Frontal cortex (tissue), 4 donors: ENCODE results near the gene VPS4A. TPM values are rescaled to one million over a fixed set of nuclear protein-coding genes. Genes with fewer than 3 reads are reported as not detected.

Experiments
- DNase-seq, 2 donors: peaks; one replicate each; pipeline ENCODE4 v3.0.0; 2012; ENCODE audit warnings: low spot score in 2 of 2
- FAIRE-seq: peaks from 2 replicates; lab custom pipeline; 2012; peaks lifted over from hg19 to GRCh38; lab: Jason Lieb, UNC
- total RNA-seq: library from RNA; depleted of rRNA; stranded (reverse); fragments of >200 nt; gene quantifications from one replicate; pipeline ENCODE4 v1.2.3, GENCODE V29; 2014
- donor health status: control.
- donor health status: control.
- donor health status: control.

The VPS4A gene
- total RNA-seq, 1 donor from 2014 or later: 40.8 TPM

- DNase-seq (no peak), FAIRE-seq (no peak)
These were observed 8.8 kb upstream of the VPS4A start for GRCh38 chr16:69302301-69302700.

DNA sequence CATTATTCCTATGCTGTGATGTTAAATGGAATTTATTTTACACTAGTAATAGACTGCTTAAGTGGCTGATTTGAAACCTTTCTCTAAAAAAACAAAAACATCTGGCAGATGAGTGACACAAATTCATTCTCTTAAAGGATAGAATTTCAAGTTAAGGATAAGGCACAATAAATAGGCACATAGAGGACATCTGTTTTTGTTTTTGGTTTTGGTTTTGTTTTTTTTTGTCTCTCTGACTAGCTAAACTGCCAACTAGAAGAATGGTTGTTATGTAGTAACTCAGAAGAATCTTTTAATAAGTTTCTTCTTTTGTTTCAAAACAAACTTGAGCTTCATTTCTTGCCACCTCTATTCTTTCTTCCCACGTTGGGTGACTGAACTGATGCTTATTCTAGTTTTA, 5.1 kb upstream of the VPS4A start:
- DNase-seq (no peak), FAIRE-seq (no peak)

- FAIRE-seq (no peak), DNase-seq (no peak)
These were observed 4.1 kb upstream of the VPS4A start for GRCh38 chr16:69307091-69307490.

- FAIRE-seq: no peak
- no peak for DNase-seq
These were observed 3.3 kb upstream of the VPS4A start for GRCh38 chr16:69307856-69308255.

DNA sequence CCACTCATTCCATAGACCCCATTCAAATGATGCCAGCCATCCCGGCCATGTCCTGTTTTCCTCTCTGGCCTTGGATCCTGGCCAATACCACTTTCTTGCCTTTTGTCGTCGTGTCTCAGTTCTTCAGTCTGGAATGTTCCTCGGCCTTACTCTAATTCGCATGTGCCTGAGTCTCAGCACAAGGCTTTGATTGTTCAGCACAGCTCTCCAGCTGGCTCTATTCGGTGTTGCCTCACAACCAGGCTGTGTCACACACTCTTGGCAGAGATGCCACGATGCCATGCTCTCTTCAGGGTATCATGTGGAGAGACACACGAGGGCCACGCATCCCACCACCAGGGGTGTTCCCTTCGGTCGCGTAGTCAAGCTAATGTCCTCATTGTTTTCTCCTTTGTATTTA, 1.8 kb upstream of the VPS4A start:
- DNase-seq: peak; percentile 36 to 42
- no peak for FAIRE-seq

- FAIRE-seq (no peak), DNase-seq (no peak)
These were observed 610 bp downstream of the VPS4A start for GRCh38 chr16:69311533-69312387.

DNA sequence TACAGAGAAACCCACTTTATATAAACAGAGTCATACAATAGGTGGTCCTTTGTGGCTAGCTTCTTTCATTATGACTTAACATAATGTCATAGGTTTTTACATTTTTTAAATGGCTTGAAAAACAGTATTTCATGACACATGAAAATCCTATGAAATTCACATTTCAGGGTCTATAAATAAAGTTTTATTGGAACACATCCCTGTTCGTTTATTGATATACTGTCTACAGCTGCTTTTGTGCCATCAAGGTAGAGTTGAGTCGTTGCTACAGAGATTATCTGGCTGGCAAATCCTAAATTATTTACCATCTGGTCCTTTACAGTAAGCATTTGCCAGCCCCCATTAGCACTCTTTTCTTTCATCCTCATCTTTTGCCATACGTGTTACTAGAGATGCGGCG, 2.3 kb downstream of the VPS4A start:
- DNase-seq (no peak), FAIRE-seq (no peak)

DNA sequence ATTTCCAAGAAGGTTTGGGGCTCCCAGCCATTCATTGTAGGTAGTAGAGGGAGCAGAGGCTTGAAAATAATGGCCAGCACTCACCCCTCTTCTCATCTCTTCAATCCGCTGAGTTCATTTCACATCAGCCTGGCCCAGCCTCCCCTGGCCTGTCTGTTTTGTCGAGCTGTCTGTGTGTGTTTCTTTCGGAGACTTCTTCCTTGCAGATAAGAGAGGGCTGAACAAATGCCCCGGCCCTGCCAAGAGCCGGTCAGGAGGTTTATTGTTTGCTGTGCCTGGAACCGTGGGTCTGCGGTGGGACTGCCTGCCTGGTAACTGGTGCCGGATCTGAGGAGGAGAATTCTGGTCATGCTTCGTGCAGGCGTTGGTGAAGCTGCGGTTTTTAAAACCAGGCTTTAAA, 3.4 kb downstream of the VPS4A start:
- DNase-seq (no peak), FAIRE-seq (no peak)

DNA sequence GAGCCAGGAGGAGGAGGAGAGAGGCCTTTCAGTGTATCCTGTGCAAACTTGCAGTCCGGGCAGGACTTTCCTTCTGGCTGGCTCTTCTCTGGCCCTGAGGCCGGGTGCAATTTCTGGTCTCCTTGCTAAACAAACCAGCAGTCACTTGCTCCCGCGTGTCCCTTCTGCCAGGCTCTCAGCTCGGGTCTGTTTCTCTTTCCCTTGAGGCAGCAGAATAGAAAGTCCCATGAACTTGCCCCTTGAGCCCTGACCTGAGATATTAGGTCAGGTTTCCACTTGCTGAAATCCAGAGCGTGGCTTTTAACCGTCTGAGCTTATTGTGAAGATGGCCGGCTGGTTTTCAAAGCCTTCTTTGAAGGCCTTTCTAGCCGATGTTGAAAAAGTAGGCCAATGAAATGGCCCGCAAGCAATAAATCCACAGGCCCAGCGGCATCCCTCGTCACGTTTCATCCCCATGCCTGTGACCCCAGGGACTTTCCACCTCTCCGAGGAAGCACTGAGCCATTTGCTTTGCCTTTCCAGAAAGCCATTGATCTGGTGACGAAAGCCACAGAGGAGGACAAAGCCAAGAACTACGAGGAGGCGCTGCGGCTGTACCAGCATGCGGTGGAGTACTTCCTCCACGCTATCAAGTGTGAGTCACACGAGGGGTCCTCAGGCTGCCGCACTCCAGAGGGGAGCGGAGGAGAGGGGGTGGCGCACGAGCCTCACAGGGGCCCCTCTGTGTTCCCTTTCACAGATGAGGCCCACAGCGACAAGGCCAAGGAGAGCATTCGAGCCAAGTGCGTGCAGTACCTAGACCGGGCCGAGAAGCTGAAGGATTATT, 4.5 kb downstream of the VPS4A start:
- no peak for FAIRE-seq
- DNase-seq: peak in 1 of 2 donors; percentile 15

DNA sequence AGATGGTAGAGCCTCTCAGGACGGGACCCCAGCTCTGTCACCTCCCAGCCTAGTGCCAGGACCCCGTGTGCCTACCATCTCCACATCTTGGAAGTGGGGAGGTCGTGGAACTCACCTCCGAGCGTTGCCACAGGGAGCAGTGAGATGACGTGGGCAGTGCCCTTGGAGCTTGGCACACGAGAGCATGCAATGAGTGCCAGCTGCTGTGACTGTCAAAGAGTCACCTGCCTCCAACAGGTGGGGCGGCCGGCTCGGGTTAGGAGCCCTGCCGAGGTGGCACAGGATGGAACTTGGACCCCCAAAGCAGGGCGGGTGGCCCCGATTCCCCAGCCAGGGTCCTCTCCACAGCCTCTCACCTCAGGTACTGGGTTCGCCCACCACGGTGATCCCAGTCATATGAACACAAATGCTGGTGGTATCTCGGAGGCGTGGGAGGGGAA, 5.5 kb downstream of the VPS4A start:
- DNase-seq (no peak), FAIRE-seq (no peak)

- DNase-seq: no peak
- FAIRE-seq: no peak
These were observed 7.2 kb downstream of the VPS4A start for GRCh38 chr16:69318177-69318910.

DNA sequence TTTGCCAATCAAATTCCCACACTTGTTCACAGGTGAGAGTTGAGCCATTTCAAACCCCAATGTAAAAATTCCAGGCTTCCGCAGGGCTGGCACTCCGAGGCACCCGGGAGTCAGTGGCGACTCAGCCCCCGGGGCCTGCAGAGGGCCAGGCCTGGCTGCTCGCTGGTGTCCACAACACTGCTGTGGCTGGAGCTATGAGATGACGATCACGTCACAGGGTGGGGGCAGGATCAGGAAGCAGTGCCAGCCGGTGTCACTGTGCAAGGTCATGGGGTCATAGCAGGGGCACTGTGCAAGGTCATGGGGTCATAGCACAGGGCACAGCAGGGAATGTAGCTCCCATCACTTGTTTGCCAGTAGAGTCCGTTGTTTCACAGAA, 7.8 kb downstream of the VPS4A start:
- DNase-seq (no peak), FAIRE-seq (no peak)

- no peak for FAIRE-seq
- no peak for DNase-seq
These were observed 8.2 kb downstream of the VPS4A start for GRCh38 chr16:69319381-69319780.

GRCh38 chr16:69319826-69320739, 8.9 kb downstream of the VPS4A start:
- no peak for FAIRE-seq
- DNase-seq: no peak

GRCh38 chr16:69320740-69321073, 9.6 kb downstream of the VPS4A start:
- DNase-seq (no peak), FAIRE-seq (no peak)

DNA sequence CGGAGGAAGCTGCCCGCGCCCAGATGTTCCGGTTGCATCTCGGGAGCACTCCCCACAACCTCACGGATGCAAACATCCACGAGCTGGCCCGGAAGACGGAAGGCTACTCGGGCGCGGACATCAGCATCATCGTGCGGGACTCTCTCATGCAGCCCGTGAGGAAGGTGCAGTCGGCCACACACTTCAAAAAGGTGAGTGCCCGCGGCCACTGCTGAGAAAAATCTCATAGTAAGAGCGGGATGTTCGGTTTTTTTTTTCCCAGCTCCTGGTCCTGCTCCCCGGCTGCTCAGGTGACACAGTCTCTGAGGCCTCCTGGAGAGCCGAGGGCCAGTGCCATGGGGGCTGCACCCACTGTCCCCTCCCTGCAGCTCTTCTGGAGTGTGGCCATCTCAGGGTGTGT, 9.9 kb downstream of the VPS4A start:
- DNase-seq (no peak), FAIRE-seq (no peak)

DNA sequence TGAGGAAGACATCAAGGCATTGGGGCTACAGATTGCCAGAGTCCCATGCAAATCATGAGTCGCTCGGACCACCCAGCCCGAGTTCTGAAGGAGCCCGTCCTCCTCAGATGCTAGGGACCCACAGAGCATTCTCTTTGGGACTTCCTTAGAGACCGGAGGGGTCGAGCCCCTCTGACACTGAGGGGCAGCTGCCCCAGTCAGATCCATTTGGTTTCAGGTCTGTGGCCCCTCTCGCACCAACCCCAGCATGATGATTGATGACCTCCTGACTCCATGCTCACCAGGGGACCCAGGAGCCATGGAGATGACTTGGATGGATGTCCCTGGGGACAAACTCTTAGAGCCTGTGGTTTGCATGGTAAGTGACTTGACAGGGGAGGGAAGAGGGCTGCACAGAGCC, 11.2 kb downstream of the VPS4A start:
- DNase-seq: no peak
- no peak for FAIRE-seq

GRCh38 chr16:69323415-69323814, 12.3 kb downstream of the VPS4A start:
- no peak for DNase-seq
- FAIRE-seq: no peak

GRCh38 chr16:69324013-69324531, 12.9 kb downstream of the VPS4A start:
- DNase-seq (no peak), FAIRE-seq (no peak)
